HG03139 (cell line): Measurements from ENCODE around the gene STUB1.
A peak's percentile ranks its signal among the peaks of the same experiment; 100 is the strongest.
"Not testable (repeated sequence)": the region's sequence is repeated elsewhere in the genome, so short reads cannot be mapped to it uniquely, and the experiment has no call there.

Experiments used
- ATAC-seq: cut with Tn5 transposase; IDR thresholded peaks from one replicate; pipeline ENCODE4 v1.9.1; 2021; ENCODE audit not compliant: unreplicated experiment

Gene STUB1

GRCh38 chr16:678209-678857, 1.9 kb upstream of the STUB1 start:
- no peak for ATAC-seq

GRCh38 chr16:678858-679813, 1.1 kb upstream of the STUB1 start:
- ATAC-seq, result no peak

GRCh38 chr16:680625-680945, 375 bp downstream of the STUB1 start:
- no peak for ATAC-seq

GRCh38 chr16:680967-681745, 946 bp downstream of the STUB1 start:
- ATAC-seq, result no peak

- ATAC-seq, result no peak
Observed at GRCh38 chr16:681746-682427, 1.7 kb downstream of the STUB1 start.

GRCh38 chr16:682493-683395, 2.5 kb downstream of the STUB1 start:
- no peak for ATAC-seq

GRCh38 chr16:683396-684070, 3.3 kb downstream of the STUB1 start:
- ATAC-seq, result no peak

- ATAC-seq, result peak; percentile 35
Observed at GRCh38 chr16:684071-684794, 4.0 kb downstream of the STUB1 start, which contains the start of gene JMJD8. JMJD8 (minus strand) TSS chr16:684334; CDS start chr16:684319, 15 bp downstream.

- no peak for ATAC-seq
Observed at GRCh38 chr16:684961-685696, 4.9 kb downstream of the STUB1 start.

- ATAC-seq, result no peak
Observed at GRCh38 chr16:685967-686366, 5.8 kb downstream of the STUB1 start.

- no peak for ATAC-seq
Observed at GRCh38 chr16:686459-687260, 6.5 kb downstream of the STUB1 start.

GRCh38 chr16:687499-687898, 7.3 kb downstream of the STUB1 start:
- ATAC-seq, result no peak

GRCh38 chr16:689175-689897, 9.1 kb downstream of the STUB1 start:
- no peak for ATAC-seq

GRCh38 chr16:691242-691641, 11.0 kb downstream of the STUB1 start:
- not testable (repeated sequence) for ATAC-seq

- ATAC-seq, result no peak
Observed at GRCh38 chr16:692356-693108, 12.3 kb downstream of the STUB1 start.

GRCh38 chr16:693364-693763, 13.2 kb downstream of the STUB1 start:
- no peak for ATAC-seq
